ENCODE results near the gene FSCN2. TPM values are rescaled to one million over a fixed set of nuclear protein-coding genes. Genes with fewer than 3 reads are reported as not detected.

The FSCN2 gene
- total and polyA plus RNA-seq, 10 of the 15 experiments (the other 5 are each of a cell fraction or from before 2014, with no cell fraction given) = 0.12 to 2.1 (median 0.65) TPM; not detected in 3

GRCh38 chr17:81511804-81512561, 16.2 kb upstream of the FSCN2 start (continued):
- TF ChIP-seq NKRF (conservative IDR thresholded peaks at IDR 0.05) (0 out of 2 replicates have a peak, but pooled peaks have one; percentile 13), ZBTB11 (CRISPR knock-in tag; IDR thresholded peaks at IDR 0.05) (peak; percentile 13; the same call in 1 of the 2 replicates), LARP7 (IDR thresholded peaks at IDR 0.05) (peak; percentile 62), RUNX3 (IDR thresholded peaks at IDR 0.05; ENCODE audit: low read length) (no peak), BACH1 (IDR thresholded peaks at IDR 0.05; ENCODE audit: borderline replicate concordance) (0 out of 2 replicates have a peak, but pooled peaks have one; percentile 38), POLR2AphosphoS5 (IDR thresholded peaks at IDR 0.05; ENCODE audit: low read length) (peak; percentile 91), POLR2AphosphoS2 (IDR thresholded peaks at IDR 0.05; ENCODE audit: low read depth, low read length) (peak; percentile 33; the same call in 1 of the 2 replicates), CTCF (IDR thresholded peaks at IDR 0.05 in 2 of 3, conservative IDR thresholded peaks at IDR 0.05 in 1 of 3; ENCODE audit: control insufficient read depth in 2 of 3, extremely low read depth in 1 of 3, insufficient read depth in 1 of 3, low read depth in 3 of 3, low read length in 3 of 3) (no peak), ZNF687 (IDR thresholded peaks at IDR 0.05) (no peak), TCF3 (IDR thresholded peaks at IDR 0.05; ENCODE audit: borderline replicate concordance, insufficient read depth, low read depth, low read length) (0 out of 2 replicates have a peak, but pooled peaks have one; percentile 2), NFXL1 (IDR thresholded peaks at IDR 0.05; ENCODE audit: borderline replicate concordance) (no peak), RFX5 (IDR thresholded peaks at IDR 0.05; ENCODE audit: low read depth, low read length) (no peak), HDGF (IDR thresholded peaks at IDR 0.05) (0 out of 2 replicates have a peak, but pooled peaks have one; percentile 68), PBX3 (IDR thresholded peaks at IDR 0.05; ENCODE audit: insufficient replicate concordance, low read depth, low read length) (peak; percentile 54), KLF5 (IDR thresholded peaks at IDR 0.05; ENCODE audit: partially characterized antibody) (no peak)

All from GM12878 (cell line).